Activated naive CD8-positive, alpha-beta T cell (primary cell): ENCODE measurements around the gene IFI44.

Experiments used
- H3K27ac Mint-ChIP-seq: one replicate; pipeline ENCODE4 v1.8.0; 2021; ENCODE audit warnings: mixed read lengths
- H3K27me3 Mint-ChIP-seq: one replicate; pipeline ENCODE4 v1.8.0; 2021; ENCODE audit warnings: mixed read lengths
- H3K36me3 Mint-ChIP-seq: one replicate; pipeline ENCODE4 v1.8.0; 2021; ENCODE audit warnings: mixed read lengths
- H3K4me1 Mint-ChIP-seq: one replicate; pipeline ENCODE4 v1.8.0; 2021; ENCODE audit warnings: low read depth, mixed read lengths
- H3K4me3 Mint-ChIP-seq: one replicate; pipeline ENCODE4 v1.8.0; 2021; ENCODE audit warnings: mild to moderate bottlenecking, mixed read lengths
- H3K9me3 Mint-ChIP-seq: one replicate; pipeline ENCODE4 v1.8.0; 2021; ENCODE audit warnings: low read depth, mixed read lengths

The IFI44 gene

DNA sequence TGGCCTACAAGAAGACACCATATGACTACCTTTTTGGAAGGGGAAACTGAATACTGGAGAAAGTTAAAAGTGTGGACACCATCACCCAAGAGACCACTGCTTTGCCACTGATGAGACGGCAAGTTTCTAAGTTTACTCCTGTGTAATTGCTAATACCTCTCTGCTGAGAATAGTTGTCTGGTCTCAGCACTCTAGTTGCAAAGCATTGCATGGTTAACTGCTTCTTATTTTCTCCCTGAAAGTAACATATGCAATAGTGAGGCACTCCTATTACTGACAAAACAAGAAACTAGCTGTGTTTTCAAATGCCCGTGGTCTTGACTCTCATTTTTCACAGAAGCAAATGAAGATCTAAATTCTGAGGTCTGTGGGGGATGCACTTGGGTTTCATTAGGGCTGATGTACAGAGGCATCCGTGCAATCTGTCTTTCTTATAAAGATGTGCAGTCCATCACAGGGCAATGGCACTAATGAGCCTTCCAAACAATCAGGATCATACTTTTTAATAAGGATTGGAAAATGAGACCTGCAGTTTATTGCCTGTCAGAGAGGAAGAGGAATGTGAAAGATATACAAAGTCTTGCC is 62.9 kb downstream of the IFI44 start:
- H3K9me3 Mint-ChIP-seq = no peaks in the 10 kb centered on the region
- no peak overlapping the region for H3K4me3 Mint-ChIP-seq
- no peaks in the 10 kb centered on the region for H3K4me1 Mint-ChIP-seq
- H3K27ac Mint-ChIP-seq = no peak overlapping the region
- H3K36me3 Mint-ChIP-seq = no peaks in the 10 kb centered on the region
- peaks cover 2% of the 10 kb centered on the region for H3K27me3 Mint-ChIP-seq

DNA sequence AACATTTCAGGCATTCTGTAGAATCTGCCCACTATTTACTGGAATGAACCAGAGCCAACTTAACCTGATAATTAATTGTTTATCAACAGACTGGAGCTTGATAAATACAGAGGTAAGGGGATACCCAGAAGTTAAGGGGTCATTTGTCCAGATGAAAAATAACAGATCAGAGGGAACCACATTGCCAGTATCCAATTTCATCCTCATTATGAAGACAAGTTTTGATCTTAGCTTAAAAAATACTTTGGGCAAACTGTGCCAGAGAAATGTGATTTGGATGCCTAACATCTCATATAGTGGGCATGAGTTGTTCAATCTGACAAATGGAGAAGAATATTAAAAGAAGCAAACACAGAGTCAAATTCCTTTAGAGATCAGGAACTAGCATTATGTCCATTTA is 63.7 kb downstream of the IFI44 start:
- no peaks in the 10 kb centered on the region for H3K36me3 Mint-ChIP-seq
- no peak overlapping the region for H3K4me3 Mint-ChIP-seq
- H3K9me3 Mint-ChIP-seq = no peaks in the 10 kb centered on the region
- H3K4me1 Mint-ChIP-seq = no peaks in the 10 kb centered on the region
- peaks cover 2% of the 10 kb centered on the region for H3K27me3 Mint-ChIP-seq
- H3K27ac Mint-ChIP-seq = no peak overlapping the region
